ENCODE measurements around the gene STARD4.

The STARD4 gene

DNA sequence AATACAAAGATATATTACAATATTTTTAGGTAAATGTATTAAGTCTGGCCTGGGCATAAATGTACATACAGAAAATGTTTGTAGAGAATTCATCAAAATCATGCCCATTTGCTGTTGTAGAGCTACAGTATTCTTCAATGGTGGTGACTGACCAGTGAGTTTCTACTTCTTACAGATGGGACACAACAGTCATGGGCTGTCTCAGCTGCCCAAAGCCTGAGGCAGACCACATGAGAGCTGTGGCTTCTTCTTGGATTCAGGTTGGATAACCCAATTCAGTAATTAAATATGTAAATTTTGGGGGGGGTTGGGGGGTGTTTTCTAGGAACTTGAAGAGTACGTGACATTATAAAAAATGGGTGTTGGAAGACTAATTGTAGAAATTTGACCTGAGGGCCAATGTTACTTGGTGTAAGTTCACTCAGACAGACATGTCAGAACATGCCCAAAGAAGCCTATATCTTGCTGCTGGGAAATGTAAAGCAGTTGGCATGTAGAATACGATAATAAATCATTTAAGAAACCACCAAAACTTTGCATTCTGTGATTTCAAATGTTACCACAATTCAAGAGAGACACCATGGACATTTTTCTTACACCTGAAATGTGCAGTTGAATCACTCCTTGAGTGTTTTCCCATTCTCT, 17.9 kb downstream of the STARD4 start:
- Mint-ChIP-seq H3K9me3 (no peaks in the 10 kb centered on the region), H3K27me3 (ENCODE audit: low read depth, poor library complexity) (no peaks in the 10 kb centered on the region), H3K4me1 (peaks cover 5% of the 10 kb centered on the region), H3K27ac (peak overlapping the region; percentile 95), H3K4me3 (no peak overlapping the region), H3K36me3 (ENCODE audit: low read depth) (peaks cover 39% of the 10 kb centered on the region)
- TF ChIP-seq, protein P1, sequence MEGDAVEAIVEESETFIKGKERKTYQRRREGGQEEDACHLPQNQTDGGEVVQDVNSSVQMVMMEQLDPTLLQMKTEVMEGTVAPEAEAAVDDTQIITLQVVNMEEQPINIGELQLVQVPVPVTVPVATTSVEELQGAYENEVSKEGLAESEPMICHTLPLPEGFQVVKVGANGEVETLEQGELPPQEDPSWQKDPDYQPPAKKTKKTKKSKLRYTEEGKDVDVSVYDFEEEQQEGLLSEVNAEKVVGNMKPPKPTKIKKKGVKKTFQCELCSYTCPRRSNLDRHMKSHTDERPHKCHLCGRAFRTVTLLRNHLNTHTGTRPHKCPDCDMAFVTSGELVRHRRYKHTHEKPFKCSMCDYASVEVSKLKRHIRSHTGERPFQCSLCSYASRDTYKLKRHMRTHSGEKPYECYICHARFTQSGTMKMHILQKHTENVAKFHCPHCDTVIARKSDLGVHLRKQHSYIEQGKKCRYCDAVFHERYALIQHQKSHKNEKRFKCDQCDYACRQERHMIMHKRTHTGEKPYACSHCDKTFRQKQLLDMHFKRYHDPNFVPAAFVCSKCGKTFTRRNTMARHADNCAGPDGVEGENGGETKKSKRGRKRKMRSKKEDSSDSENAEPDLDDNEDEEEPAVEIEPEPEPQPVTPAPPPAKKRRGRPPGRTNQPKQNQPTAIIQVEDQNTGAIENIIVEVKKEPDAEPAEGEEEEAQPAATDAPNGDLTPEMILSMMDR (IDR thresholded peaks at IDR 0.05) = no peak
- DNase-seq = no peak

DNA sequence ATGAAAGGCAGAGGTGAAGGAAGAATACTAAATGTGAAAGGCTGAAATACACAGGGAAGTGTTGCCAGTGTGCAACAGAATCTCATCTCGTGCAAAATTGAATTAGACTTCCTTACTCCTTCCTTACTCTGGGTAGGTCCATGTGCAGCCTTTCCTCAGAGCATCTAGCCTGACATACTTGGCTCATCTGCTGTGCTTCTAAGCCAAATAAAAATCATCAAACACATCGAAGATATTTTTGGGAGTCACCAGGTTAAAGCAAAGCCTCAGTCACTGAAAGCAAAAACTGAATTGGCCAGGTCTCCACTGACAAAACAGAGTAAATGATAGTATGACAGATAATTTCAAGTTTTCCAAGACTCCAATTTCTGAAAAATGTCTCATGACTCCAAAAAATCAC, 19.3 kb downstream of the STARD4 start:
- no peak overlapping the region for H3K4me3 Mint-ChIP-seq
- H3K36me3 Mint-ChIP-seq (ENCODE audit: low read depth) = peaks cover 28% of the 10 kb centered on the region
- H3K27me3 Mint-ChIP-seq (ENCODE audit: low read depth, poor library complexity) = no peaks in the 10 kb centered on the region
- no peak for DNase-seq
- TF ChIP-seq, protein P1 (IDR thresholded peaks at IDR 0.05) = no peak
- no peaks in the 10 kb centered on the region for H3K9me3 Mint-ChIP-seq
- peaks cover 5% of the 10 kb centered on the region for H3K4me1 Mint-ChIP-seq
- peak overlapping the region; percentile 88 for H3K27ac Mint-ChIP-seq

DNA sequence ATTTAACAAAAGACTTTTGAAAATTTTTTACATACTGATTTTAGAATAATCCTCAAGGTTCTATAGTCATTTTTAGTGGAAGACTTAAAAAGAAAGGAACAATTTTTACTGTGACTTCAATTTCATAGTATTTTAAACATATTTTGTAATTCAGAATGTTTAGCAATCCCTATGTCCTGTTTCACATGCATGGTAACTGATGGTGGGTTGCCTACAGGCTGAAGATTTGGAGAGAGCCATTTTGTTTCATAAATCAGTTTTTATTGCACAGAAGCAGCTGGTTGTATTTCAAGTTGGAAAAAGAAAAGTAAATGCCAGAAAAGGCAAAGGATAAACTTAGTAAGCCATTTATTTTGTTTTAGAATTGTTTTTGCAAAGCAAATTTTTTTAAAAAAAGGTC, 24.0 kb downstream of the STARD4 start:
- H3K4me3 Mint-ChIP-seq = no peak overlapping the region
- DNase-seq = no peak
- no peak overlapping the region for H3K27ac Mint-ChIP-seq
- no peaks in the 10 kb centered on the region for H3K36me3 Mint-ChIP-seq (ENCODE audit: low read depth)
- H3K9me3 Mint-ChIP-seq = no peaks in the 10 kb centered on the region
- H3K27me3 Mint-ChIP-seq (ENCODE audit: low read depth, poor library complexity) = no peaks in the 10 kb centered on the region
- no peaks in the 10 kb centered on the region for H3K4me1 Mint-ChIP-seq
- TF ChIP-seq, protein P1 (IDR thresholded peaks at IDR 0.05) = no peak

DNA sequence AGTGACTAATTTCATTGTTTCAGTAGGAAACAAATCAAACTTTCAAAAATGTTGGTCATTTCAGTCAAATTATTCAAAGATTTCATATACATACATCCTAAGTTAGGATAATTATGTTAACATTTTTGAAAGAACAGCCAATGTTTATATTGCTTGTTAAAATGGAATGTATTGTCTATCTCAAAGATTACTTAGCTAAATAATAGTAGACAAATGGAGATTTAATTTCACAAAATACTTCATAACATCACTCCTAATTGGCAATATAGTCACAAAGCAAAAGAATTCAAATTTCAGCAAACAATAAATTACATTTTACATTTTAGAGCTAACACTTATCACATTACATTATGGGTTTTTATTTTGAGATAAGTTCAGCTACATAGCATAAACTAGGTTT, 25.4 kb downstream of the STARD4 start:
- no peaks in the 10 kb centered on the region for H3K9me3 Mint-ChIP-seq
- no peak overlapping the region for H3K4me3 Mint-ChIP-seq
- DNase-seq = no peak
- no peak overlapping the region for H3K27ac Mint-ChIP-seq
- H3K36me3 Mint-ChIP-seq (ENCODE audit: low read depth) = no peaks in the 10 kb centered on the region
- H3K4me1 Mint-ChIP-seq = no peaks in the 10 kb centered on the region
- H3K27me3 Mint-ChIP-seq (ENCODE audit: low read depth, poor library complexity) = no peaks in the 10 kb centered on the region
- TF ChIP-seq, protein P1 (IDR thresholded peaks at IDR 0.05) = no peak

DNA sequence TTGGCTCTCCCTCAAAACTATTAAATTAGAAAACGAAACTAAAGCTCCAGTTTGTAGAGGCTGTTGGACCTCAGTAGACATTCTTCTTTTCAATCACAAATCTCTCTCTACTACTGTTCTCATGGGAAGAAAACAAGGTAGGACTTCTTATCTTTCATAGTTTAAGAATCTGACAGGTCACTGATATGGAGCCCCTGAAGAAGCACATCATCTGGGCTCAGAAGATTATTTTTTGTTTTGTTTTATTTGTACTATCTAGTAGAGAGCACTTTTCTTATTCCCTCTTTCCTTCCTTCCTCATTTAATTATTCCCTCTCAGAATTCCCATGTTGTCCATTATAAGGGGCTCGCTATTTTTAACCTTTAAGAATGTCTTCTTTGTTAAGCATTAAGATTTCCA, 26.3 kb downstream of the STARD4 start:
- DNase-seq = no peak
- H3K4me3 Mint-ChIP-seq = no peak overlapping the region
- H3K36me3 Mint-ChIP-seq (ENCODE audit: low read depth) = no peaks in the 10 kb centered on the region
- H3K27ac Mint-ChIP-seq = no peak overlapping the region
- H3K27me3 Mint-ChIP-seq (ENCODE audit: low read depth, poor library complexity) = no peaks in the 10 kb centered on the region
- TF ChIP-seq, protein P1 (IDR thresholded peaks at IDR 0.05) = no peak
- no peaks in the 10 kb centered on the region for H3K4me1 Mint-ChIP-seq
- H3K9me3 Mint-ChIP-seq = no peaks in the 10 kb centered on the region

DNA sequence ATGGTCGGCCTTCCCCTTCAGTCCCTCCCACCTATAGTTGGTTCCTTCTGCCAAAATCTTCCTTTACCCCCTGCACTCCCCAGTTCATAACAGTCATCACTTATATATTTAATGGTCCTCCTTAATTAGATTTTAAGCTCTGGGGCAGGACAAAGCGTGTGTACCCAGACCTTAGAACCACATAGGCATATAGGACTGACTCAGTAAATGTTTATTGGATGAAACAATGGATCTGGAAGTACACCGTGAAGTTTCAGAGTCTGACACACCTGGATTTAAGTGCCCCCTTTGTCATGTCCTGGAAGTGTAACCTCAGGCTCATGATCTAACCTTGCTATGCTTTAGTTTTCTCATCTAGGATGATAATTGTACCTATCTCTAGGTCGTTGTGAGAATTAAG, 32.0 kb downstream of the STARD4 start:
- Mint-ChIP-seq H3K4me3 (no peak overlapping the region), H3K27me3 (ENCODE audit: low read depth, poor library complexity) (peaks cover 4% of the 10 kb centered on the region), H3K4me1 (peaks cover 5% of the 10 kb centered on the region), H3K9me3 (no peaks in the 10 kb centered on the region), H3K27ac (no peak overlapping the region), H3K36me3 (ENCODE audit: low read depth) (no peaks in the 10 kb centered on the region)
- TF ChIP-seq, protein P1 (IDR thresholded peaks at IDR 0.05) = no peak
- DNase-seq = no peak
